Measurements from ENCODE around the gene PIBF1.
"Not testable (repeated sequence)": the region's sequence is repeated elsewhere in the genome, so short reads cannot be mapped to it uniquely, and the experiment has no call there.

The PIBF1 gene

GRCh38 chr13:72820898-72821279 is 39.0 kb downstream of the PIBF1 start:
- no peak for TF ChIP-seq CTCF (IDR thresholded peaks at IDR 0.05; ENCODE audit: low read length, missing control alignments)
- DNase-seq (ENCODE audit: low read depth): no peak
- no peak overlapping the region for H3K4me3 ChIP-seq (replicated peaks; ENCODE audit: low read depth, low read length)

- no peak for DNase-seq (ENCODE audit: low read depth)
- no peak for TF ChIP-seq CTCF (IDR thresholded peaks at IDR 0.05; ENCODE audit: low read length, missing control alignments)
- H3K4me3 ChIP-seq (replicated peaks; ENCODE audit: low read depth, low read length): no peak overlapping the region
Measured at GRCh38 chr13:72823081-72823480, 41.1 kb downstream of the PIBF1 start.

GRCh38 chr13:72823724-72824123 is 41.8 kb downstream of the PIBF1 start:
- TF ChIP-seq CTCF (IDR thresholded peaks at IDR 0.05; ENCODE audit: low read length, missing control alignments): no peak
- no peak overlapping the region for H3K4me3 ChIP-seq (replicated peaks; ENCODE audit: low read depth, low read length)
- no peak for DNase-seq (ENCODE audit: low read depth)

GRCh38 chr13:72834601-72835000 is 52.7 kb downstream of the PIBF1 start:
- no peak overlapping the region for H3K4me3 ChIP-seq (replicated peaks; ENCODE audit: low read depth, low read length)
- DNase-seq (ENCODE audit: low read depth): no peak
- no peak for TF ChIP-seq CTCF (IDR thresholded peaks at IDR 0.05; ENCODE audit: low read length, missing control alignments)

- DNase-seq (ENCODE audit: low read depth): peak; percentile 64
- TF ChIP-seq CTCF (IDR thresholded peaks at IDR 0.05; ENCODE audit: low read length, missing control alignments): peak; percentile 76
- H3K4me3 ChIP-seq (replicated peaks; ENCODE audit: low read depth, low read length): no peak overlapping the region
Measured at GRCh38 chr13:72839831-72840426, 58.0 kb downstream of the PIBF1 start.

GRCh38 chr13:72842991-72843390 is 61.1 kb downstream of the PIBF1 start:
- TF ChIP-seq CTCF (IDR thresholded peaks at IDR 0.05; ENCODE audit: low read length, missing control alignments): no peak
- no peak overlapping the region for H3K4me3 ChIP-seq (replicated peaks; ENCODE audit: low read depth, low read length)
- DNase-seq (ENCODE audit: low read depth): no peak

- not testable (repeated sequence) for H3K4me3 ChIP-seq (replicated peaks; ENCODE audit: low read depth, low read length); DNase-seq (ENCODE audit: low read depth)
Measured at GRCh38 chr13:72845148-72845547, 63.2 kb downstream of the PIBF1 start.

Data from fibroblast of pulmonary artery (primary cell).